Right lobe of liver (tissue), 4 donors: ENCODE data around the gene ZNF556.

Experiments
- POLR2A ChIP-seq: fragments of 450-650 bp; IDR thresholded peaks from one replicate; pipeline ENCODE4 v1.6.1; 2017; ENCODE audit warnings: antibody characterized with exemption, mild to moderate bottlenecking
- TF ChIP-seq, protein P1 (sequence below), 4 donors: fragments of 200-600 bp in 3 of 4; fragments of 450-650 bp in 1 of 4; IDR thresholded peaks; one replicate each; pipeline versions ENCODE4 v1.5.1 to v1.8.0; 2016 to 2022; ENCODE audit warnings: antibody characterized with exemption in 4 of 4, mild to moderate bottlenecking in 2 of 4
- donor health status: DM: no; HTN: no; CAD: no.
- donor health status: DM: no; HTN: no; CAD: no.
- donor health status: DM: no; HTN: yes; CAD: no.

GRCh38 chr19:2827840-2828489 is 39.2 kb upstream of the ZNF556 start:
- TF ChIP-seq, protein P1, sequence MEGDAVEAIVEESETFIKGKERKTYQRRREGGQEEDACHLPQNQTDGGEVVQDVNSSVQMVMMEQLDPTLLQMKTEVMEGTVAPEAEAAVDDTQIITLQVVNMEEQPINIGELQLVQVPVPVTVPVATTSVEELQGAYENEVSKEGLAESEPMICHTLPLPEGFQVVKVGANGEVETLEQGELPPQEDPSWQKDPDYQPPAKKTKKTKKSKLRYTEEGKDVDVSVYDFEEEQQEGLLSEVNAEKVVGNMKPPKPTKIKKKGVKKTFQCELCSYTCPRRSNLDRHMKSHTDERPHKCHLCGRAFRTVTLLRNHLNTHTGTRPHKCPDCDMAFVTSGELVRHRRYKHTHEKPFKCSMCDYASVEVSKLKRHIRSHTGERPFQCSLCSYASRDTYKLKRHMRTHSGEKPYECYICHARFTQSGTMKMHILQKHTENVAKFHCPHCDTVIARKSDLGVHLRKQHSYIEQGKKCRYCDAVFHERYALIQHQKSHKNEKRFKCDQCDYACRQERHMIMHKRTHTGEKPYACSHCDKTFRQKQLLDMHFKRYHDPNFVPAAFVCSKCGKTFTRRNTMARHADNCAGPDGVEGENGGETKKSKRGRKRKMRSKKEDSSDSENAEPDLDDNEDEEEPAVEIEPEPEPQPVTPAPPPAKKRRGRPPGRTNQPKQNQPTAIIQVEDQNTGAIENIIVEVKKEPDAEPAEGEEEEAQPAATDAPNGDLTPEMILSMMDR (IDR thresholded peaks at IDR 0.05) = no peak
- TF ChIP-seq POLR2A = no peak
